WTC11 (cell line): ENCODE measurements around the gene JAZF1.

ENCODE experiments used
- ATF6 ChIP-seq: sonication (generic); formaldehyde crosslinking; IDR thresholded peaks from 2 replicates; pipeline ENCODE4 v1.8.1; 2023; ENCODE audit warnings: mild to moderate bottlenecking, missing genetic modification reagents
- CTCF ChIP-seq: fragments of 200-600 bp; IDR thresholded peaks from 2 replicates; pipeline ENCODE4 v1.8.0; 2022; ENCODE audit warnings: antibody characterized with exemption
- ERG ChIP-seq: fragments of 250-450 bp; sonication (Bioruptor Pico); IDR thresholded peaks from 2 replicates; pipeline ENCODE4 v1.8.0; 2021; ENCODE audit warnings: mild to moderate bottlenecking
- ETV6 ChIP-seq: sonication (generic); formaldehyde crosslinking; IDR thresholded peaks from 2 replicates; pipeline ENCODE4 v1.8.1; 2022; ENCODE audit warnings: mild to moderate bottlenecking, missing genetic modification reagents
- JUN ChIP-seq: sonication (generic); formaldehyde crosslinking; IDR thresholded peaks from 2 replicates; pipeline ENCODE4 v1.8.0; 2023; ENCODE audit warnings: mild to moderate bottlenecking, missing genetic modification reagents
- MAX ChIP-seq: sonication (generic); formaldehyde crosslinking; IDR thresholded peaks from 2 replicates; pipeline ENCODE4 v1.8.0; 2022; ENCODE audit warnings: mild to moderate bottlenecking, missing genetic modification reagents
- NFE2L1 ChIP-seq: sonication (generic); formaldehyde crosslinking; IDR thresholded peaks from 2 replicates; pipeline ENCODE4 v1.8.1; 2023; ENCODE audit warnings: missing genetic modification reagents
- NR2C2 ChIP-seq: sonication (generic); formaldehyde crosslinking; IDR thresholded peaks from 2 replicates; pipeline ENCODE4 v1.8.0; 2022; ENCODE audit warnings: mild to moderate bottlenecking, missing genetic modification reagents
- SP1 ChIP-seq: sonication (generic); formaldehyde crosslinking; conservative IDR thresholded peaks from 2 replicates; pipeline ENCODE4 v1.8.1; 2022; ENCODE audit warnings: missing genetic modification reagents
- TCF7 ChIP-seq: sonication (generic); formaldehyde crosslinking; IDR thresholded peaks from 2 replicates; pipeline ENCODE4 v1.8.0; 2022; ENCODE audit warnings: mild to moderate bottlenecking, low read depth, missing genetic modification reagents, moderate library complexity
- TF ChIP-seq, protein P1 (sequence below): sonication (generic); formaldehyde crosslinking; IDR thresholded peaks from 2 replicates; pipeline ENCODE4 v1.8.1; 2022; ENCODE audit warnings: low read depth, missing genetic modification reagents, borderline replicate concordance

DNA sequence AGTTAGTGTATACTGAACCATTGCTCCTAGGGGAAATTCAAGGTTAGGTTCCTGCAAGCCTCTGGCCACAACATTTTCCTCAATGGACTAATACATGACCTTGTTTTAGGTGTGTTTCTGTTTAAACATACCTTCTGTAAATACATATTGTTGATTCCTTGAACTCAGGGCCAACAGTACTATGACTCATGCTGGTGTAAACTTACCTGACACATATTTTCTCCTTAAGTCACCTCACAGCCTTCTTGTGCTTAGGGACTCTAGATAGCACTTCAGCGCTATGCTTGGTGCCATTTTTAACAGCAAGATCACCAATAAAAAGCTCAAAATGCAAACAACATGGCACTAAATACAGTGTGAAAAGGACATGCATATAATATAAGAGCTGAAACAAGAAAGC is 264.2 kb downstream of the JAZF1 start:
- TF ChIP-seq CTCF, result no peak
- TF ChIP-seq, protein P1, sequence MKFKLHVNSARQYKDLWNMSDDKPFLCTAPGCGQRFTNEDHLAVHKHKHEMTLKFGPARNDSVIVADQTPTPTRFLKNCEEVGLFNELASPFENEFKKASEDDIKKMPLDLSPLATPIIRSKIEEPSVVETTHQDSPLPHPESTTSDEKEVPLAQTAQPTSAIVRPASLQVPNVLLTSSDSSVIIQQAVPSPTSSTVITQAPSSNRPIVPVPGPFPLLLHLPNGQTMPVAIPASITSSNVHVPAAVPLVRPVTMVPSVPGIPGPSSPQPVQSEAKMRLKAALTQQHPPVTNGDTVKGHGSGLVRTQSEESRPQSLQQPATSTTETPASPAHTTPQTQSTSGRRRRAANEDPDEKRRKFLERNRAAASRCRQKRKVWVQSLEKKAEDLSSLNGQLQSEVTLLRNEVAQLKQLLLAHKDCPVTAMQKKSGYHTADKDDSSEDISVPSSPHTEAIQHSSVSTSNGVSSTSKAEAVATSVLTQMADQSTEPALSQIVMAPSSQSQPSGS (CRISPR knock-in tag), result no peak
- TF ChIP-seq NR2C2 (CRISPR knock-in tag), result no peak
- TF ChIP-seq SP1, result no peak
- no peak for TF ChIP-seq TCF7
- TF ChIP-seq ETV6 (CRISPR knock-in tag), result no peak
- no peak for TF ChIP-seq NFE2L1
- TF ChIP-seq JUN (CRISPR knock-in tag), result no peak
- TF ChIP-seq MAX, result no peak
- TF ChIP-seq ERG (CRISPR knock-in tag), result no peak
- no peak for TF ChIP-seq ATF6 (CRISPR knock-in tag)
